Activated CD4-positive, alpha-beta T cell treated with anti-CD3 and anti-CD28 coated beads, Interleukin-2, amount 10 ng/mL, durations not matched to agents 7 days and 5 days (primary cell): ENCODE measurements around the gene SLC44A5. TPM values are rescaled to one million over a fixed set of nuclear protein-coding genes. Genes with fewer than 3 reads are reported as not detected.
"Not testable (repeated sequence)": the region's sequence is repeated elsewhere in the genome, so short reads cannot be mapped to it uniquely, and the experiment has no call there.

Source experiments
- CTCF ChIA-PET: fragments of 350-600 bp; sonication (Branson Sonifier 250); formaldehyde crosslinking; loops from one replicate; lab custom pipeline; 2021; ENCODE audit warnings: antibody characterized with exemption; lab: Charles Lee
- POLR2A ChIA-PET: fragments of 350-600 bp; sonication (Branson Sonifier 250); formaldehyde crosslinking; loops from one replicate; lab custom pipeline; 2021; ENCODE audit warnings: antibody characterized with exemption; lab: Charles Lee
- DNase-seq: peaks from one replicate; pipeline ENCODE4 v3.0.0-alpha.2; 2020
- H3K27ac Mint-ChIP-seq: one replicate; pipeline ENCODE4 v1.8.0; 2021; ENCODE audit warnings: mild to moderate bottlenecking, moderate library complexity, mixed read lengths
- H3K27me3 Mint-ChIP-seq: one replicate; pipeline ENCODE4 v1.8.0; 2021; ENCODE audit warnings: mixed read lengths
- H3K36me3 Mint-ChIP-seq: one replicate; pipeline ENCODE4 v1.8.0; 2021; ENCODE audit warnings: low read depth, mixed read lengths
- H3K4me1 Mint-ChIP-seq: one replicate; pipeline ENCODE4 v1.8.0; 2021; ENCODE audit warnings: mixed read lengths
- H3K4me3 Mint-ChIP-seq: one replicate; pipeline ENCODE4 v1.8.0; 2021; ENCODE audit warnings: mild to moderate bottlenecking, moderate library complexity, mixed read lengths
- H3K9me3 Mint-ChIP-seq: one replicate; pipeline ENCODE4 v1.8.0; 2021; ENCODE audit warnings: mixed read lengths
- total RNA-seq, 2 experiments: library from RNA; stranded (reverse); gene quantifications; one replicate each; pipeline ENCODE4 v1.2.3, GENCODE V29; 2021

SLC44A5 gene
- total RNA-seq, 2 experiments from 2014 or later, result not detected

GRCh38 chr1:75276385-75276784, 334.5 kb downstream of the SLC44A5 start:
- Mint-ChIP-seq H3K4me1 (no peaks in the 10 kb centered on the region), H3K4me3 (no peak overlapping the region), H3K9me3 (peaks cover 8% of the 10 kb centered on the region), H3K36me3 (no peaks in the 10 kb centered on the region), H3K27ac (no peak overlapping the region), H3K27me3 (no peaks in the 10 kb centered on the region)
- DNase-seq, result no peak
- CTCF ChIA-PET, result no interaction called here
- POLR2A ChIA-PET, result no interaction called here

GRCh38 chr1:75275631-75276030, 335.3 kb downstream of the SLC44A5 start:
- CTCF ChIA-PET, result no interaction called here
- Mint-ChIP-seq H3K4me1 (no peaks in the 10 kb centered on the region), H3K27ac (no peak overlapping the region), H3K36me3 (no peaks in the 10 kb centered on the region), H3K27me3 (no peaks in the 10 kb centered on the region), H3K4me3 (no peak overlapping the region), H3K9me3 (peaks cover 2% of the 10 kb centered on the region)
- no peak for DNase-seq
- POLR2A ChIA-PET, result no interaction called here

GRCh38 chr1:75274920-75275506, 335.9 kb downstream of the SLC44A5 start:
- no peaks in the 10 kb centered on the region for H3K4me1 Mint-ChIP-seq
- no peaks in the 10 kb centered on the region for H3K27me3 Mint-ChIP-seq
- DNase-seq, result no peak
- no peak overlapping the region for H3K27ac Mint-ChIP-seq
- H3K36me3 Mint-ChIP-seq, result no peaks in the 10 kb centered on the region
- H3K4me3 Mint-ChIP-seq, result no peak overlapping the region
- POLR2A ChIA-PET, result no interaction called here
- CTCF ChIA-PET, result no interaction called here
- no peaks in the 10 kb centered on the region for H3K9me3 Mint-ChIP-seq

GRCh38 chr1:75273110-75273509, 337.8 kb downstream of the SLC44A5 start:
- DNase-seq, result no peak
- ChIA-PET POLR2A (no interaction called here), CTCF (no interaction called here)
- no peak overlapping the region for H3K27ac Mint-ChIP-seq
- H3K36me3 Mint-ChIP-seq, result no peaks in the 10 kb centered on the region
- H3K27me3 Mint-ChIP-seq, result no peaks in the 10 kb centered on the region
- no peak overlapping the region for H3K4me3 Mint-ChIP-seq
- H3K9me3 Mint-ChIP-seq, result no peaks in the 10 kb centered on the region
- H3K4me1 Mint-ChIP-seq, result no peaks in the 10 kb centered on the region

GRCh38 chr1:75265792-75266191, 345.1 kb downstream of the SLC44A5 start:
- DNase-seq, result no peak
- H3K27ac Mint-ChIP-seq, result no peak overlapping the region
- H3K4me3 Mint-ChIP-seq, result no peak overlapping the region
- CTCF ChIA-PET, result interaction anchor here (0.8 kb wide), 1 partner anchor 387 kb away, joined by 3 read pairs; no protein-coding TSS in a partner anchor
- H3K4me1 Mint-ChIP-seq, result no peaks in the 10 kb centered on the region
- H3K36me3 Mint-ChIP-seq, result no peaks in the 10 kb centered on the region
- no peaks in the 10 kb centered on the region for H3K9me3 Mint-ChIP-seq
- POLR2A ChIA-PET, result no interaction called here
- H3K27me3 Mint-ChIP-seq, result no peaks in the 10 kb centered on the region

- Mint-ChIP-seq H3K9me3 (no peaks in the 10 kb centered on the region), H3K4me1 (no peaks in the 10 kb centered on the region), H3K27me3 (no peaks in the 10 kb centered on the region), H3K4me3 (no peak overlapping the region), H3K27ac (no peak overlapping the region), H3K36me3 (no peaks in the 10 kb centered on the region)
- CTCF ChIA-PET, result no interaction called here
- DNase-seq, result no peak
- POLR2A ChIA-PET, result no interaction called here
These were observed 346.8 kb downstream of the SLC44A5 start for GRCh38 chr1:75264112-75264511.

GRCh38 chr1:75263616-75264015, 347.3 kb downstream of the SLC44A5 start:
- H3K27ac Mint-ChIP-seq, H3K4me1 Mint-ChIP-seq, H3K27me3 Mint-ChIP-seq, CTCF ChIA-PET, H3K36me3 Mint-ChIP-seq, DNase-seq, H3K4me3 Mint-ChIP-seq, H3K9me3 Mint-ChIP-seq, POLR2A ChIA-PET: not testable (repeated sequence)

GRCh38 chr1:75261946-75262345, 349.0 kb downstream of the SLC44A5 start:
- CTCF ChIA-PET, H3K27me3 Mint-ChIP-seq, POLR2A ChIA-PET, H3K4me3 Mint-ChIP-seq, H3K36me3 Mint-ChIP-seq, H3K9me3 Mint-ChIP-seq, DNase-seq, H3K4me1 Mint-ChIP-seq, H3K27ac Mint-ChIP-seq: not testable (repeated sequence)

- H3K9me3 Mint-ChIP-seq, result no peaks in the 10 kb centered on the region
These were observed 352.6 kb downstream of the SLC44A5 start for GRCh38 chr1:75258351-75258750.

GRCh38 chr1:75257424-75257823, 353.5 kb downstream of the SLC44A5 start:
- Mint-ChIP-seq H3K27ac (no peak overlapping the region), H3K36me3 (no peaks in the 10 kb centered on the region), H3K4me1 (no peaks in the 10 kb centered on the region), H3K9me3 (no peaks in the 10 kb centered on the region), H3K4me3 (no peak overlapping the region), H3K27me3 (no peaks in the 10 kb centered on the region)
- CTCF ChIA-PET, result no interaction called here
- POLR2A ChIA-PET, result no interaction called here
- DNase-seq, result no peak

More at GRCh38 chr1:75258351-75258750, 352.6 kb downstream of the SLC44A5 start:
- H3K36me3 Mint-ChIP-seq, result no peaks in the 10 kb centered on the region
- POLR2A ChIA-PET, result no interaction called here
- H3K4me1 Mint-ChIP-seq, result no peaks in the 10 kb centered on the region
- CTCF ChIA-PET, result interaction anchor here (0.5 kb wide), 1 partner anchor 22 kb away, joined by 3 read pairs; no protein-coding TSS in a partner anchor
- no peak for DNase-seq
- H3K27me3 Mint-ChIP-seq, result no peaks in the 10 kb centered on the region
- no peak overlapping the region for H3K27ac Mint-ChIP-seq
- H3K4me3 Mint-ChIP-seq, result no peak overlapping the region

GRCh38 chr1:75250114-75250513, 360.8 kb downstream of the SLC44A5 start:
- H3K9me3 Mint-ChIP-seq, H3K27ac Mint-ChIP-seq, CTCF ChIA-PET: not testable (repeated sequence)

GRCh38 chr1:75245239-75245638, 365.7 kb downstream of the SLC44A5 start:
- no peaks in the 10 kb centered on the region for H3K9me3 Mint-ChIP-seq
- no peaks in the 10 kb centered on the region for H3K36me3 Mint-ChIP-seq
- H3K4me3 Mint-ChIP-seq, result no peak overlapping the region
- peaks cover 3% of the 10 kb centered on the region for H3K27me3 Mint-ChIP-seq
- H3K27ac Mint-ChIP-seq, result no peak overlapping the region
- POLR2A ChIA-PET, result no interaction called here
- DNase-seq, result no peak
- H3K4me1 Mint-ChIP-seq, result no peaks in the 10 kb centered on the region
- CTCF ChIA-PET, result interaction anchor here (1.6 kb wide), 1 partner anchor 12 kb away, joined by 4 read pairs; no protein-coding TSS in a partner anchor

More at GRCh38 chr1:75250114-75250513, 360.8 kb downstream of the SLC44A5 start:
- H3K36me3 Mint-ChIP-seq, H3K4me3 Mint-ChIP-seq, H3K4me1 Mint-ChIP-seq, DNase-seq, H3K27me3 Mint-ChIP-seq, POLR2A ChIA-PET: not testable (repeated sequence)

GRCh38 chr1:75243124-75243523, 367.8 kb downstream of the SLC44A5 start:
- peaks cover 3% of the 10 kb centered on the region for H3K27me3 Mint-ChIP-seq
- DNase-seq, result no peak
- ChIA-PET POLR2A (no interaction called here), CTCF (no interaction called here)
- H3K4me1 Mint-ChIP-seq, result no peaks in the 10 kb centered on the region
- no peaks in the 10 kb centered on the region for H3K9me3 Mint-ChIP-seq
- H3K4me3 Mint-ChIP-seq, result no peak overlapping the region
- no peaks in the 10 kb centered on the region for H3K36me3 Mint-ChIP-seq
- no peak overlapping the region for H3K27ac Mint-ChIP-seq

- Mint-ChIP-seq H3K9me3 (no peaks in the 10 kb centered on the region), H3K36me3 (no peaks in the 10 kb centered on the region), H3K4me3 (no peak overlapping the region), H3K27ac (no peak overlapping the region), H3K4me1 (no peaks in the 10 kb centered on the region), H3K27me3 (peaks cover 2% of the 10 kb centered on the region)
- no peak for DNase-seq
- POLR2A ChIA-PET, result no interaction called here
- CTCF ChIA-PET, result no interaction called here
These were observed 373.6 kb downstream of the SLC44A5 start for GRCh38 chr1:75237316-75237715.
